Omental fat pad (tissue), 4 donors: ENCODE data around the gene KRT72. TPM values are rescaled to one million over a fixed set of nuclear protein-coding genes. Genes with fewer than 3 reads are reported as not detected.

Source experiments
- ATAC-seq: fragments of 150-250 bp; one replicate; pipeline ENCODE4 v1.9.1; 2016; ENCODE audit warnings: mild to moderate bottlenecking, moderate library complexity; ENCODE audit not compliant: low FRiP score
- DNase-seq: peaks from one replicate; pipeline ENCODE4 v3.0.0-alpha.2; 2019; ENCODE audit warnings: low spot score
- CTCF ChIP-seq, 3 donors: fragments of 450-650 bp; IDR thresholded peaks; one replicate each; pipeline ENCODE4 v1.5.1; 2016 to 2017; ENCODE audit warnings: antibody characterized with exemption in 3 of 3, mild to moderate bottlenecking in 3 of 3, moderate library complexity in 2 of 3
- total RNA-seq, 4 donors: library from RNA; depleted of rRNA; stranded (reverse); fragments of >200 nt; gene quantifications; one replicate each; pipeline ENCODE4 v1.1.0, GENCODE V29; 2016

The KRT72 gene
- total RNA-seq, 4 donors from 2014 or later = 0.31 TPM; not detected in 3

DNA sequence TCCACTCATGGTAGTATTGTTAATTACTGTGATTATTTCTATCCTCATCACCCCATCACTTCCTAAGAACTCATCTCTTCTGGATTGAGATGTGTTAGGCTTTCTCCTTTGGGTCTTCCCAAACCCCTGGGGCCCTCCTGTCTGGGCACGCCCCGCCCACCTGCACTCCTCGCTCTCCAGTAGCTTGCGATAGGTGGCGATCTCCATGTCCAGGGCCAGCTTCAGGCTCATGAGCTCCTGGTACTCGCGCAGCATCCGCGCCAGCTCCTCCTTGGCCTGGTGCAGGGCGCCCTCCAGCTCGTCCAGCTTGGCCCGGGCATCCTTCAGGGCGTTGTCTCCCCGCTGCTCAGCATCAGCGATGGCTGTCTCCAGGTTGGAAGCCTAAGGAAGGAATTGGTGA lies 55.1 kb downstream of the KRT72 start:
- DNase-seq (no peak), ATAC-seq (no peak)
- no peak for TF ChIP-seq CTCF (IDR thresholded peaks at IDR 0.05)

- DNase-seq (no peak), ATAC-seq (no peak)
- no peak for TF ChIP-seq CTCF (IDR thresholded peaks at IDR 0.05)
Observed at GRCh38 chr12:52543985-52544883, 57.0 kb downstream of the KRT72 start.

DNA sequence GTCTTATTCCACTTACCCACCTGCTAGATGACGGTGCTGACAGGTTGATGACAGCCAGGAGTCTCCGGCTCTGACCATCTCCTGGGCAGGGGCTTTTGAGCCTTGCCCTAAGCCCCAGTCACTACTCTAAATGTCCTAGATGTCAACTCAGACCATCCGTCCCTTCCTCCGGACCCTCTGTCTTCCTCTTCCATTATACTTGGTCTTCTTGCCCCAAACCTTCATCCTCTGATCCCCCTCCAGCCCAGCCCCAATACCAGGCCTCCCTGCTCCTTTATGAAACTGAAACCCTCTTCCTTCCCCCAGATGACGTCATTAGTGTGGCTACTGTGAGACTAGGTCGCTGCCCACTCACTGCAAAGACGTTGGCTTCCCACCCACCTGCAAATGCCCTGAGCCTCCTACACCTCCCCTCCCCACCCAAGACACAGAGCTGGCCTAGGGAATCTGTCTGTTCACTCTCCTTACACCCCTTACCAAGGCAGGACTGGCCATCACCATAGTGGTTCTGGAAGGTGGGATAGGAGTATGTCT lies 58.4 kb downstream of the KRT72 start:
- DNase-seq = no peak
- no peak for ATAC-seq
- no peak for TF ChIP-seq CTCF (IDR thresholded peaks at IDR 0.05)

DNA sequence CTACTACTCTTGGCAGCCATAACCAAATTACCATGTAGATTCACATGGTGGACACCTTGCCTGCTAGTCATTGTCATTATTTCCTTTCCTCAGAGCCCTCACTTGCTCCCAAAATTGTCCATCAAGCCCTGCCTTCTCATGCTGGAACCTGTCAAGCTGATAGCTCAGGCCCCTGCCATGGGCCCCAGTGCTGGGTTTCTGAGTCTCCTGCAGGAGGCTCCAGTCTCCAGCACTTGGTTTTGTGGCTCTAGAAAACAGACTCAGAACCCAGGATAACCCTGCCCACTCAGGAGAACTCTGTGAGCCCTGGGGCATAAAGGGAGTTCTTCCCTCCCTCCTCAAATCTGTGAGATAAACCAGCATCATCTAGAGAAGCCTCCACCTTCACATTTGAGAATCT lies 59.1 kb downstream of the KRT72 start:
- ATAC-seq = no peak
- no peak for DNase-seq
- TF ChIP-seq CTCF (IDR thresholded peaks at IDR 0.05) = no peak

DNA sequence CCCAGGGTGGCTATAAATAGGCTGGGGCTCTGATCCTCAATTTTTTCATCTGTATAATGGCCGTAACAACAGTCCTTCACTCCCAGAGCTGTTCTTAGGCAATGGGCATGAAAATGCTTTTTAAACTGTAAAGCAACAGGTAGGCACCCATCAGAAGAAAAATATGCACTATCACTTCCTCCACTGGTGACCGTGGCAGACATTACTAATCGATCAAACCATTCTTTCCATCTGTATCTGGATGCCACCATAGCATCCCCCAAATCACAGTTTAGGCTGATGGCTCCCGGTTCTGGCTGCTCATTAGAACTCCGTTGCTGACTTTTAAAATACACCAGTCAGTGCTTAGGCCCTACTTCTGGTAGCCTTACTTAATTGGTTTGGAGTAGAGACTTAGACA lies 59.6 kb downstream of the KRT72 start:
- ATAC-seq (no peak), DNase-seq (no peak)
- TF ChIP-seq CTCF (IDR thresholded peaks at IDR 0.05) = no peak

DNA sequence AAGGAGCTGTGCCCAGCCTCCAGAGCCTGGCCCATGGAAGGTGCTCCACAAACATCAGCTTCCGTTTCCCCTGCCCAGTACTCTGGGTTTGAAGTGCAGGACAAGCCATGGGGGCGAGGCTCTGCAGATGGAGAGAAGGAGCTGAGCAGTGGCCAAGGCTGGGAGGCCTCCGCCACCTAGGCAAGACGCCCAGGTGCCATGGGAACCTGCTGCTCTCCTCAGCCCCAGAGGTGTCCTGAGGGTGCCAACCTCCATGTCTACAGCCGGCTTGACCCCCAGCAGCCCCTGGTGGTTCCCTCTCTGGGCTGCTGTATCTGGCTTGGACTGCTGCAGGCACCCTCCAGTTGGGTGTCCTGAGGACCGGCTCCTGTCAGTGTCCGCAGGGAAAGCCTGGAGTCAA lies 60.7 kb downstream of the KRT72 start:
- ATAC-seq (no peak), DNase-seq (no peak)
- TF ChIP-seq CTCF (IDR thresholded peaks at IDR 0.05) = no peak

DNA sequence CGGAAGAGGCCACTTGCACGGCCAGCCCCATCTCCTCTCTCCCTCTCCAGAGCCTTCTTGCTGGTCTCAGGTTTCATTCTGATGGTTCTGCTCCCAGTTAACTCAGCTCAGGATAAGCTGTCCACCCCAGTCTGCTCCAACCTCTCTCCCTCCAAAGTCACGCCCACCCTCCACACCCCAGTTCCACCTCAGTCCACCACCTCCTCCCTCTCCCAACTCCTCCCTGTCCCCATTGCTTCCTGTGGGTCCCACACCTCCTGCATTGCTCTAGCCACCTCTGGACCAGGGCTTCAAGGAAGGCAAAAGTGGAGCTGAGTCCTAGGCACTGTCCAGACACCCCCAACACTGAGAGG lies 61.5 kb downstream of the KRT72 start:
- no peak for DNase-seq
- TF ChIP-seq CTCF (IDR thresholded peaks at IDR 0.05) = no peak
- no peak for ATAC-seq
